CD4-positive, alpha-beta T cell treated with Interleukin-15 for 4 hours (primary cell): ENCODE data around the gene CARMIL3.
A peak's percentile ranks its signal among the peaks of the same experiment; 100 is the strongest.
"Not testable (repeated sequence)": the region's sequence is repeated elsewhere in the genome, so short reads cannot be mapped to it uniquely, and the experiment has no call there.

Experiments
- DNase-seq: peaks from one replicate; pipeline ENCODE4 v3.0.0-alpha.2; 2020; ENCODE audit warnings: low spot score

The CARMIL3 gene

GRCh38 chr14:24037658-24038037 is 14.2 kb upstream of the CARMIL3 start:
- DNase-seq = no peak

GRCh38 chr14:24038686-24039085 is 13.1 kb upstream of the CARMIL3 start:
- DNase-seq = no peak

GRCh38 chr14:24040692-24041091 is 11.1 kb upstream of the CARMIL3 start:
- no peak for DNase-seq

- no peak for DNase-seq
Measured at GRCh38 chr14:24042746-24043145, 9.1 kb upstream of the CARMIL3 start.

- DNase-seq = not testable (repeated sequence)
Measured at GRCh38 chr14:24049002-24049401, 2.8 kb upstream of the CARMIL3 start.

- not testable (repeated sequence) for DNase-seq
Measured at GRCh38 chr14:24050753-24051152, 1.1 kb upstream of the CARMIL3 start.

GRCh38 chr14:24051176-24051788 is 527 bp upstream of the CARMIL3 start:
- DNase-seq = no peak

GRCh38 chr14:24052656-24053547 is 1.1 kb downstream of the CARMIL3 start:
- DNase-seq = peak; percentile 73

- no peak for DNase-seq
Measured at GRCh38 chr14:24053548-24054323, 1.9 kb downstream of the CARMIL3 start.

GRCh38 chr14:24054324-24054641 is 2.5 kb downstream of the CARMIL3 start:
- no peak for DNase-seq

GRCh38 chr14:24054646-24055045 is 2.8 kb downstream of the CARMIL3 start:
- DNase-seq = no peak

GRCh38 chr14:24055971-24056799 is 4.4 kb downstream of the CARMIL3 start:
- no peak for DNase-seq

- DNase-seq = no peak
Measured at GRCh38 chr14:24056800-24057184, 5.0 kb downstream of the CARMIL3 start.

- no peak for DNase-seq
Measured at GRCh38 chr14:24057271-24057670, 5.5 kb downstream of the CARMIL3 start.

GRCh38 chr14:24057867-24058259 is 6.1 kb downstream of the CARMIL3 start:
- DNase-seq = no peak

- peak; percentile 81 for DNase-seq
Measured at GRCh38 chr14:24058260-24058950, 6.6 kb downstream of the CARMIL3 start.

- no peak for DNase-seq
Measured at GRCh38 chr14:24058951-24059475, 7.2 kb downstream of the CARMIL3 start.

GRCh38 chr14:24059841-24060388 is 8.1 kb downstream of the CARMIL3 start:
- no peak for DNase-seq

- no peak for DNase-seq
Measured at GRCh38 chr14:24060443-24060842, 8.6 kb downstream of the CARMIL3 start.

- DNase-seq = no peak
Measured at GRCh38 chr14:24060984-24061913, 9.4 kb downstream of the CARMIL3 start.
